WERI-Rb-1 (cell line): ENCODE results near the gene PCDH9.

Experiments used
- DNase-seq: peaks from one replicate; pipeline ENCODE4 v3.0.0-alpha.2; 2020
- H3K27ac ChIP-seq: fragments of 250-450 bp; sonication (Bioruptor Pico); 2 replicates; pipeline ENCODE4 v1.5.1; 2020; ENCODE audit warnings: mild to moderate bottlenecking, moderate library complexity
- H3K27me3 ChIP-seq: fragments of 250-450 bp; sonication (Bioruptor Pico); 2 replicates; pipeline ENCODE4 v1.5.1; 2021; ENCODE audit warnings: mild to moderate bottlenecking, low read depth, moderate library complexity; ENCODE audit not compliant: insufficient read depth, severe bottlenecking
- H3K36me3 ChIP-seq: fragments of 250-450 bp; sonication (Bioruptor Pico); 2 replicates; pipeline ENCODE4 v1.5.1; 2020; ENCODE audit warnings: mild to moderate bottlenecking, moderate library complexity
- H3K4me3 ChIP-seq: 2 replicates; pipeline ENCODE4 v1.5.1; 2011; ENCODE audit warnings: low read depth, mild to moderate bottlenecking, control low read depth, low read length
- H3K9me3 ChIP-seq: fragments of 250-450 bp; sonication (Bioruptor Pico); 2 replicates; pipeline ENCODE4 v1.5.1; 2021; ENCODE audit warnings: mild to moderate bottlenecking, moderate library complexity; ENCODE audit not compliant: severe bottlenecking
- CTCF ChIP-seq: IDR thresholded peaks from 2 replicates; pipeline ENCODE4 v1.5.1; 2011; ENCODE audit warnings: low read depth, mild to moderate bottlenecking, control low read depth, inconsistent platforms, low read length

PCDH9 gene

GRCh38 chr13:66926200-66926850 lies 303.8 kb downstream of the PCDH9 start:
- Histone ChIP-seq H3K36me3 (no peaks in the 10 kb centered on the region), H3K4me3 (no peak overlapping the region), H3K27me3 (no peaks in the 10 kb centered on the region), H3K27ac (no peak overlapping the region), H3K9me3 (no peaks in the 10 kb centered on the region)
- no peak for DNase-seq
- TF ChIP-seq CTCF: no peak

- Histone ChIP-seq H3K27ac (no peak overlapping the region), H3K36me3 (no peaks in the 10 kb centered on the region), H3K27me3 (no peaks in the 10 kb centered on the region), H3K9me3 (no peaks in the 10 kb centered on the region), H3K4me3 (no peak overlapping the region)
- no peak for DNase-seq
- no peak for TF ChIP-seq CTCF
Observed at GRCh38 chr13:66922444-66922843, 307.7 kb downstream of the PCDH9 start.

- Histone ChIP-seq H3K4me3 (no peak overlapping the region), H3K36me3 (no peaks in the 10 kb centered on the region), H3K9me3 (no peaks in the 10 kb centered on the region), H3K27me3 (no peaks in the 10 kb centered on the region), H3K27ac (no peak overlapping the region)
- TF ChIP-seq CTCF: no peak
- DNase-seq: no peak
Observed at GRCh38 chr13:66921437-66921836, 308.7 kb downstream of the PCDH9 start.

- no peak overlapping the region for H3K27ac ChIP-seq
- TF ChIP-seq CTCF: no peak
- H3K36me3 ChIP-seq: no peaks in the 10 kb centered on the region
- no peaks in the 10 kb centered on the region for H3K9me3 ChIP-seq
- H3K4me3 ChIP-seq: no peak overlapping the region
- no peaks in the 10 kb centered on the region for H3K27me3 ChIP-seq
- DNase-seq: no peak
Observed at GRCh38 chr13:66915596-66916185, 314.4 kb downstream of the PCDH9 start.

- no peak for TF ChIP-seq CTCF
- Histone ChIP-seq H3K9me3 (no peaks in the 10 kb centered on the region), H3K27me3 (no peaks in the 10 kb centered on the region), H3K27ac (no peak overlapping the region), H3K36me3 (no peaks in the 10 kb centered on the region), H3K4me3 (no peak overlapping the region)
- no peak for DNase-seq
Observed at GRCh38 chr13:66914155-66914554, 316.0 kb downstream of the PCDH9 start.

- Histone ChIP-seq H3K27ac (no peak overlapping the region), H3K36me3 (no peaks in the 10 kb centered on the region), H3K9me3 (no peaks in the 10 kb centered on the region), H3K4me3 (no peak overlapping the region), H3K27me3 (no peaks in the 10 kb centered on the region)
- DNase-seq: no peak
- TF ChIP-seq CTCF: no peak
Observed at GRCh38 chr13:66911411-66911939, 318.7 kb downstream of the PCDH9 start.
